Heart right ventricle (tissue), 16 donors: ENCODE data around the gene MLH1. TPM values are rescaled to one million over a fixed set of nuclear protein-coding genes. Genes with fewer than 3 reads are reported as not detected.

ENCODE experiments used
- ATAC-seq, 8 donors: fragments of 200-7000 bp; cut with Tn5 transposase; one replicate each; pipeline ENCODE4 v1.9.1; 2020; ENCODE audit warnings: mild to moderate bottlenecking in 8 of 8, moderate library complexity in 8 of 8, moderate number of reproducible peaks in 1 of 8
- DNase-seq, 2 donors: peaks; one replicate each; pipeline ENCODE4 v3.0.0-alpha.2; 2020
- H3K27ac ChIP-seq, 10 donors: fragments of 200-600 bp; sonication (generic) in 2 of 10; one replicate each; pipeline versions ENCODE4 v1.5.0 to v1.8.0; 2020 to 2022; ENCODE audit warnings: mild to moderate bottlenecking in 3 of 10
- H3K27me3 ChIP-seq, 7 donors: fragments of 200-600 bp; one replicate each; pipeline ENCODE4 v1.8.0; 2021 to 2022; ENCODE audit warnings: mild to moderate bottlenecking in 2 of 7
- H3K36me3 ChIP-seq, 9 donors: fragments of 200-600 bp; sonication (generic) in 1 of 9; one replicate each; pipeline versions ENCODE4 v1.5.0 to v1.8.0; 2020 to 2022; ENCODE audit warnings: mild to moderate bottlenecking in 2 of 9
- H3K4me1 ChIP-seq, 9 donors: fragments of 200-600 bp; sonication (generic) in 1 of 9; one replicate each; pipeline versions ENCODE4 v1.5.0 to v1.8.0; 2020 to 2022; ENCODE audit warnings: mild to moderate bottlenecking in 4 of 9
- H3K4me3 ChIP-seq, 10 donors: fragments of 200-600 bp; sonication (generic) in 2 of 10; one replicate each; pipeline versions ENCODE4 v1.5.0 to v1.8.0; 2020 to 2022; ENCODE audit warnings: mild to moderate bottlenecking in 7 of 10, moderate library complexity in 2 of 10
- H3K9me3 ChIP-seq, 11 donors: fragments of 200-600 bp in 10 of 11; sonication (generic) in 2 of 11; one replicate each; pipeline versions ENCODE4 v1.5.0 to v1.8.0; 2013 to 2022; ENCODE audit warnings: mild to moderate bottlenecking in 2 of 11, control low read depth in 1 of 11, moderate library complexity in 1 of 11
- CTCF ChIP-seq, 9 donors: fragments of 200-600 bp; sonication (generic) in 2 of 9; IDR thresholded peaks; one replicate each; pipeline versions ENCODE4 v1.5.0 to v1.8.0; 2021 to 2022; ENCODE audit warnings: antibody characterized with exemption in 9 of 9, mild to moderate bottlenecking in 5 of 9, moderate library complexity in 1 of 9
- WGBS, 2 donors: extraction: QIAGEN DNeasy Blood & Tissue Kit; methylation state at CpG; one replicate each; pipeline ENCODE4 v1.1.7; 2013; ENCODE audit warnings: inconsistent platforms in 1 of 2; 5-methylcytosine and 5-hydroxymethylcytosine counted together
- intact Hi-C, 10 donors: fragments of 100-400 bp; cut with DNase I; formaldehyde crosslinking; loops; one replicate each; pipeline versions ENCODE4 v1.11.1 to v1.14.2; 2022
- polyA plus RNA-seq, 2 donors: library from polyadenylated mRNA; stranded (reverse); fragments of 200-250 nt; gene quantifications; one replicate each; pipeline ENCODE4 v1.2.3, GENCODE V29; 2013
- total RNA-seq, 10 donors: library from RNA; stranded (reverse); fragmentation: NEBNext Ultra II Directional in 3 of 10; extraction: Animal tissue kit (Norgen Biotek cat#: 25700) in 3 of 10; gene quantifications; one replicate each; pipeline versions ENCODE4 v1.2.1 to v1.2.4, GENCODE V29; 2021 to 2023
- donor health status: Arrhythmogenic right ventricular cardiomyopathy.
- donor health status: ischemic (EF 13 %, LVEDD 7.1; RV severe dilation, severe dysfunction).
- donor health status: healthy with polysubstance abuse.
- donor health status: DM: no; HTN: yes; CAD: no.
- donor health status: DM: no; HTN: no; CAD: no.
- donor health status: ischemic (EF 25% LVEDD 6.9; RV normal size, moderate dysfunction).
- donor health status: ischemic (EF 25% LVEDD 5.7; RV mildly dilated, moderate dysfunction).
- donor health status: healthy.
- donor health status: DM: yes; HTN: yes; CAD: no.
- donor health status: Ischemic cardiomyopathy.
- donor health status: ischemic (EF 35%, LVEDD 5.7; RV mildly dilated, moderate dysfunction).
- donor health status: nonischemic (EF 11% LVEDD 7.7; RV severe dilation, severe dysfunction).
- donor health status: DM: yes; HTN: yes; CAD: no.
- donor health status: PGD.
- donor health status: ischemic (EF 29% LVEDD 5.4; RV normal size, mild dysfunction).
- donor health status: nonischemic (EF 23%, LVEDD 6.1; RV moderate dilation, normal function).

Gene MLH1
- total and polyA plus RNA-seq, 12 donors, result 26.0 to 61.7 (median 51.7) TPM

GRCh38 chr3:37015642-37016041 is 22.3 kb downstream of the MLH1 start:
- Histone ChIP-seq H3K27ac (peak overlapping the region; percentile 33 to 95 (median 80)), H3K4me1 (peaks cover 0 to 44% (median 5%) of the 10 kb centered on the region in 9 donors), H3K4me3 (no peak overlapping the region), H3K27me3 (no peaks in the 10 kb centered on the region), H3K9me3 (no peaks in the 10 kb centered on the region), H3K36me3 (peaks cover 0 to 98% (median 42%) of the 10 kb centered on the region in 9 donors)
- DNase-seq (peak in 1 of 2 donors; percentile 40), ATAC-seq (peak; percentile 62 to 86 (median 82))
- TF ChIP-seq CTCF (IDR thresholded peaks at IDR 0.05), result no peak
- intact Hi-C loops, result loop anchor here in 3 of 10 donors (2.0 to 5.0 kb wide), 2 partner anchors 23 to 37 kb away; partner anchors contain the start of genes EPM2AIP1 (in 1 of the 3) and MLH1 (in 1 of the 3)
- 42 to 61% methylated on average over 5 of the region's 5 CpGs for WGBS, 2 donors

GRCh38 chr3:37016903-37017302 is 23.6 kb downstream of the MLH1 start:
- H3K9me3 ChIP-seq, result no peaks in the 10 kb centered on the region
- no peak for TF ChIP-seq CTCF (IDR thresholded peaks at IDR 0.05)

GRCh38 chr3:37017683-37018082 is 24.4 kb downstream of the MLH1 start:
- Histone ChIP-seq H3K4me3 (no peak overlapping the region), H3K27me3 (no peaks in the 10 kb centered on the region), H3K4me1 (peaks cover 0 to 44% (median 5%) of the 10 kb centered on the region in 9 donors), H3K27ac (peak overlapping the region; percentile 45 to 95 (median 78)), H3K9me3 (no peaks in the 10 kb centered on the region), H3K36me3 (peaks cover 0 to 98% (median 45%) of the 10 kb centered on the region in 9 donors)
- DNase-seq (no peak), ATAC-seq (peak; percentile 28 to 67 (median 60))
- WGBS, 2 donors, result 51 to 80% methylated on average over 3 of the region's 3 CpGs
- intact Hi-C loops, result loop anchor here in 3 of 10 donors (5.0 kb wide), 1 partner anchor 35 kb away; no protein-coding TSS in a partner anchor
- TF ChIP-seq CTCF (IDR thresholded peaks at IDR 0.05), result no peak

More at GRCh38 chr3:37016903-37017302, 23.6 kb downstream of the MLH1 start:
- peaks cover 0 to 44% (median 5%) of the 10 kb centered on the region in 9 donors for H3K4me1 ChIP-seq
- DNase-seq (peak in 1 of 2 donors; percentile 46), ATAC-seq (peak; percentile 67 to 88 (median 82))
- WGBS, 2 donors, result 59 to 66% methylated on average over 8 of the region's 8 CpGs
- peak overlapping the region in 9 of 10 donors; percentile 58 to 95 (median 78) for H3K27ac ChIP-seq
- no peaks in the 10 kb centered on the region for H3K27me3 ChIP-seq
- H3K36me3 ChIP-seq, result peaks cover 0 to 98% (median 47%) of the 10 kb centered on the region in 9 donors
- intact Hi-C loops, result loop anchor here in 3 of 10 donors (5.0 kb wide), 1 partner anchor 35 kb away; no protein-coding TSS in a partner anchor
- no peak overlapping the region for H3K4me3 ChIP-seq

- H3K36me3 ChIP-seq, result peaks cover 0 to 100% (median 56%) of the 10 kb centered on the region in 9 donors
Observed at GRCh38 chr3:37024092-37024491, 30.8 kb downstream of the MLH1 start.

More at GRCh38 chr3:37024092-37024491, 30.8 kb downstream of the MLH1 start:
- no peaks in the 10 kb centered on the region for H3K27me3 ChIP-seq
- intact Hi-C loops, result loop anchor here in 8 of 10 donors (5.0 to 10.0 kb wide), 2 partner anchors 188 to 191 kb away; no protein-coding TSS in a partner anchor
- H3K4me3 ChIP-seq, result no peak overlapping the region
- peaks cover 0 to 6% (median 0%) of the 10 kb centered on the region in 11 donors for H3K9me3 ChIP-seq
- TF ChIP-seq CTCF (IDR thresholded peaks at IDR 0.05), result peak in 7 of 9 donors; percentile 43 to 61 (median 52)
- DNase-seq (no peak), ATAC-seq (no peak)
- 76 to 79% methylated on average over 2 of the region's 2 CpGs for WGBS, 2 donors
- H3K4me1 ChIP-seq, result peaks cover 5 to 46% (median 28%) of the 10 kb centered on the region in 9 donors
- H3K27ac ChIP-seq, result peak overlapping the region in 5 of 10 donors; percentile 2 to 80 (median 19)
